Osteocyte (in vitro differentiated cells): ENCODE results near the gene PRKAR1B. TPM values are rescaled to one million over a fixed set of nuclear protein-coding genes. Genes with fewer than 3 reads are reported as not detected.
"Not testable (repeated sequence)": the region's sequence is repeated elsewhere in the genome, so short reads cannot be mapped to it uniquely, and the experiment has no call there.

Experiments
- DNase-seq: peaks from one replicate; pipeline ENCODE4 v3.0.0; 2021; ENCODE audit warnings: mixed read lengths; ENCODE audit not compliant: unreplicated experiment; ENCODE audit errors: extremely low spot score
- H3K27ac Mint-ChIP-seq: one replicate; pipeline ENCODE4 v1.8.0; 2021; ENCODE audit warnings: mild to moderate bottlenecking, mixed read lengths; ENCODE audit not compliant: unreplicated experiment
- H3K27me3 Mint-ChIP-seq: one replicate; pipeline ENCODE4 v1.8.0; 2021; ENCODE audit warnings: mixed read lengths; ENCODE audit not compliant: unreplicated experiment
- H3K36me3 Mint-ChIP-seq: one replicate; pipeline ENCODE4 v1.8.0; 2021; ENCODE audit warnings: mixed read lengths; ENCODE audit not compliant: unreplicated experiment
- H3K4me1 Mint-ChIP-seq: one replicate; pipeline ENCODE4 v1.8.0; 2021; ENCODE audit warnings: mixed read lengths; ENCODE audit not compliant: unreplicated experiment
- H3K4me3 Mint-ChIP-seq: one replicate; pipeline ENCODE4 v1.8.0; 2021; ENCODE audit warnings: mild to moderate bottlenecking, moderate library complexity, mixed read lengths; ENCODE audit not compliant: unreplicated experiment
- H3K9me3 Mint-ChIP-seq: one replicate; pipeline ENCODE4 v1.8.0; 2021; ENCODE audit warnings: mixed read lengths; ENCODE audit not compliant: unreplicated experiment
- CTCF ChIP-seq: fragments of 200-600 bp; sonication (generic); IDR thresholded peaks from 2 replicates; pipeline ENCODE4 v1.5.0; 2021; ENCODE audit warnings: antibody characterized with exemption, mild to moderate bottlenecking, moderate library complexity
- total RNA-seq: library from RNA; stranded (reverse); gene quantifications from 2 replicates; pipeline ENCODE4 v1.2.1, GENCODE V29; 2021

PRKAR1B gene
- total RNA-seq, 1 donor from 2014 or later = 12.0 TPM

DNA sequence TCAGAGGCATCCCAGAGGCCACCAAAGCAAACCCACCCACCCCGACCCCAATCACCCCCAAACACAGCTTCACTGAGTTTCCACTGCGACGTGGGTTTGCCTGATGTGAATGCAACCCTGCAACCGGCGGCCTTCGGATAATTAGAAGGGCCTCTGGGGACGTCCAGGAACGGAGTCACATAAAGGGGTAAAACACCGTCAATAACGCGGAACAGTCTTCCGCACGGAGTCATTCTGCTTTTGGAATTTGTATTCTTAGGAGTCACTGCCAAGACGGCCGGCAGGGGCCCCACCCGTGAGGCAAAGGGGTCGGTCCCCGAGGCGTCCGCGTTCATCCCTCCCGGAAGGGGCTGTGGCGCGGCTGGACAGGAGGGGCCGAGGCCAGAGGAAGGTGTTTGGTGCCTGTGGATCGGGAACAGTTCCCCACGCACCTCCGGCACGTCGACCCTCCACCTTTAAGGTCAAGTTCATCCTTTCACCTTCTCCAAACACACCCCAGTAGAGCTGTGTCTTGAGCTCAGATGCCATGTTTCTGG, 170.7 kb downstream of the PRKAR1B start:
- Mint-ChIP-seq H3K36me3 (no peaks in the 10 kb centered on the region), H3K27me3 (no peaks in the 10 kb centered on the region), H3K4me1 (no peaks in the 10 kb centered on the region), H3K27ac (no peak overlapping the region), H3K4me3 (no peak overlapping the region), H3K9me3 (no peaks in the 10 kb centered on the region)
- no peak for DNase-seq
- no peak for TF ChIP-seq CTCF

- no peak for DNase-seq
- Mint-ChIP-seq H3K36me3 (no peaks in the 10 kb centered on the region), H3K9me3 (no peaks in the 10 kb centered on the region), H3K4me3 (no peak overlapping the region), H3K27me3 (no peaks in the 10 kb centered on the region), H3K4me1 (no peaks in the 10 kb centered on the region), H3K27ac (no peak overlapping the region)
- no peak for TF ChIP-seq CTCF
These were observed 171.4 kb downstream of the PRKAR1B start for GRCh38 chr7:555551-556160.

DNA sequence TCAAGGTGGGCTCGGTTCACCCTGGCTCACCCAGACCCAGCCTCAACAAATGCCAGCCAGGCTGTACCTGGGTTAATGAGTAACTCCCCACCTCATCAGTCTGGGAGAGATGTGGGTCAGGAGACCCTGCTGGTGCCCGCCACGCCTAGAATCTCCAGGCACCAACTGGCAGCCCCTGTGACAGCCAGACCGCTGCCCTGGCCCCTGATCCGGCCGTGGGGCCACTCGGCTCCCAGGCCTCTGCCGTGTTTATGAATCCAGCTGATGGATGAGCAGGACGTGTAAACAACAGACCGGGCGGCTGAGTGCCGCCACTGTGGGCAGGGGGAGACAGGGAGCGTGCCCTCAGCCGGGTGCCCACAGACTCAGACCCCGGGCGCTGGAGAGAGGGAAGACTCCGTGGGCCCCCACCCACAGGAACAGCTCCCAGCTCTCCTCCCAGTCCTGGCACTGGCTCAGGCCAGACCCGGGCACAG, 173.4 kb downstream of the PRKAR1B start:
- TF ChIP-seq CTCF = no peak
- no peak for DNase-seq
- H3K4me1 Mint-ChIP-seq = no peaks in the 10 kb centered on the region
- H3K27me3 Mint-ChIP-seq = no peaks in the 10 kb centered on the region
- no peak overlapping the region for H3K4me3 Mint-ChIP-seq
- no peaks in the 10 kb centered on the region for H3K9me3 Mint-ChIP-seq
- H3K27ac Mint-ChIP-seq = no peak overlapping the region
- no peaks in the 10 kb centered on the region for H3K36me3 Mint-ChIP-seq

GRCh38 chr7:552868-553635, 174.0 kb downstream of the PRKAR1B start:
- Mint-ChIP-seq H3K4me3 (no peak overlapping the region), H3K27me3 (no peaks in the 10 kb centered on the region), H3K9me3 (no peaks in the 10 kb centered on the region), H3K27ac (no peak overlapping the region), H3K4me1 (no peaks in the 10 kb centered on the region), H3K36me3 (no peaks in the 10 kb centered on the region)
- DNase-seq = no peak
- no peak for TF ChIP-seq CTCF

DNA sequence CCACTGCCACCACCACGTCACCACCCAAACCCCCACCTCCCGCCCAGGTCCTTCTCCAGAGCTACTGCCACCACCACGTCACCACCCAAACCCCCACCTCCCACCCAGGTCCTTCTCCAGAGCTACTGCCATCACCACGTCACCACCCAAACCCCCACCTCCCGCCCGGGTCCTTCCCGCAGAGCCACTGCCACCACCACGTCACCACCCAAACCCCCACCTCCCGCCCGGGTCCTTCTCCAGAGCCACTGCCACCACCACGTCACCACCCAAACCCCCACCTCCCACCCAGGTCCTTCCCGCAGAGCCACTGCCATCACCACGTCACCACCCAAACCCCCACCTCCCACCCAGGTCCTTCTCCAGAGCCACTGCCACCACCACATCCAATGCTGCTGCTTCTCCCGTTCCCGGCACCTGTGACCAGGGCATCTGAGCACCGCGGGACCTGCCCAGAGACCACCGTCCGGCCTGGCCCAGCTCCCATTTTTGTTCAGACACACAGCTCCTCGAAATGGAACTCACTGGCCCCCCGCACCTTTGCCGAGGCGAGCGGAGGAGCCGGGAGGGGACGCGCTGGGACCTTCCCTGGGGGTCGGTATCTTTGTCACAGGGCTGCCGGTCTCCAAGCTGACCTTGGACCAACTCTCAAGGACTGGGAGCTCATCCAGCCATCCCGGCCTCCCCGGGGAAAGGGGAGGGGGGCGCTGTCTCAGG, 174.8 kb downstream of the PRKAR1B start:
- not testable (repeated sequence) for H3K27ac Mint-ChIP-seq, H3K4me3 Mint-ChIP-seq, H3K27me3 Mint-ChIP-seq, H3K9me3 Mint-ChIP-seq, H3K4me1 Mint-ChIP-seq, H3K36me3 Mint-ChIP-seq, DNase-seq

- not testable (repeated sequence) for H3K9me3 Mint-ChIP-seq, H3K27me3 Mint-ChIP-seq, DNase-seq, H3K4me3 Mint-ChIP-seq, H3K36me3 Mint-ChIP-seq, H3K27ac Mint-ChIP-seq, H3K4me1 Mint-ChIP-seq
These were observed 175.5 kb downstream of the PRKAR1B start for GRCh38 chr7:551615-551970.
